GM19035 (cell line): Measurements from ENCODE around the gene IGF1R.
A peak's percentile ranks its signal among the peaks of the same experiment; 100 is the strongest.
"Not testable (repeated sequence)": the region's sequence is repeated elsewhere in the genome, so short reads cannot be mapped to it uniquely, and the experiment has no call there.

Experiments used
- ATAC-seq: cut with Tn5 transposase; IDR thresholded peaks from one replicate; pipeline ENCODE4 v1.9.1; 2021; ENCODE audit not compliant: unreplicated experiment

Gene IGF1R

DNA sequence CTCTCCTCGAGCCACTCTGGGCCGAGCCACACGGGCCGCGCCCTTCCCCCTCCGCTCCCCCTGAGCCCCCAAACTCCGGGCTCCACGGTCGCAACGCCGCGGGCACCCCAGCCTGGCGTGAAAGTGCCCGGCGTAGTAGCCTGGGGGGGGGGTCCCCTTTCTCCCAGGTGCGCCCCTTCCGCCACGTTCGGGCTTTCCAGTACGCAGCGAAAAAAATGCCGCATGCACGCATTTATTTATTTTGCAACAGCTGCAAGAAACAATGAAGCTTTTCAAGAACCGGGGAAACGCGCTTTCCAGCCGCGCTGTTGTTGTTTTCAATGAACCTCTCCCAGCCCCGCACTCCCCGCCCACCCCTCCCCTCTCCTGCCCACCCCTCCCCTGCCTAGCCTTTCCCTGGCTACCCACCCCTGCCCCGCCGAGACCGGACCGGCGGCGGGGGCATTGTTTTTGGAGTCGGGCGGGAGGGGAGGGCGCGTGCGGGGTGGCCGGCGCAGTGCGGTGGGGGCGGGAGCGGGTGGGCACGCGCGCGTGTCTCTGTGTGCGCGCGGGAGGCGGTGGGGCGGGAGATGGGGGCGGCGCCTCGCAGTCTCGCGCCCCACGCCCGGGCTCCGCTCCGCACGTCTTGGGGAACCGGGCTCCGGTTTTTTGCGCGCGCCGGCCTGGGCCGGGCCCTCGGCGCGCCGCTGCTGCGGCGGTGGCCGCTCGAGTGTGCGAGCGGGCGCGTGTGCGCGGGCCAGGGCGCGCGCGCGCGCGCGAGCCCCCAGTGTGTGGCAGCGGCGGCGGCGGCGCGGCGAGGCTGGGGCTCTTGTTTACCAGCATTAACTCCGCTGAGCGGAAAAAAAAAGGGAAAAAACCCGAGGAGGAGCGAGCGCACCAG is at the start of gene IGF1R:
Gene IGF1R, plus strand, starts transcription at position 766 of the 880 bp plus-strand sequence. CDS start 1,043 bp downstream, outside the sequence.
- peak; percentile 67 for ATAC-seq

DNA sequence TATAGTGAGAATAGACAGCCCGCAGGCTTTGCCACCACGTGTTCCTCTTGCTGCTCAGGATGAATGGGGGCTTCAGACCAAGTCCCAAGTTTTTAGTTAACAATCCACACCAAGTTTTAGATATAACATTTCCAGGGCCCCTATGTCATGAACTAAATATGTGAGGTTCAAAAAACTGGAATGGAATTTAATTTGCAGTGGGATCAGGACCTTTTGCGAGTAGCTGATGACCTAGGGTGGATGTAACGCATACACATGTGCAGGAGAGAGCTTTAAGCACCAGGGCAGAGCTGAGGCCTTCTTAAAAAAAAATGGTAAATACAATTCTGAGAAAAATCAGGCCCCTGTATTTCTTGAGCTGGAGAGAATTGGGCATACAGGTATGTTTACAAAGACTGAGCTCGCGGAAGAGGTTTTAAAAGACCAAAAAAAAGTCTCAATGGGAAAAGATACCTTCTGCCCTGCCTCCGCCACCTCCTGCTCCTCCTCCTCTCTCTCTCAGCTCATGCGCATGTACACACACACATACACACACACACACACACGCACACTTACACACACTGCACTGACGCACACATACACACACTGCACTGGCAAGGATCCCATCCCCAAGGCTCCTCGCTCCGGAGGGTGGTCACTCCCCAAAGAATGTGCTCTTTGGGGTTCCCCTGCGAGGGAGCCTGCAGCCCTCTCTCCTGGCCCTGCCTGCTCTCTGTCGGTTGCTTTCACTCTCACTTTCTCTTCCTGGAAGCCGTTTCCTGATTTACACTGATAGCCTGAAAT is 48.2 kb upstream of the IGF1R start:
- peak; percentile 71 for ATAC-seq

DNA sequence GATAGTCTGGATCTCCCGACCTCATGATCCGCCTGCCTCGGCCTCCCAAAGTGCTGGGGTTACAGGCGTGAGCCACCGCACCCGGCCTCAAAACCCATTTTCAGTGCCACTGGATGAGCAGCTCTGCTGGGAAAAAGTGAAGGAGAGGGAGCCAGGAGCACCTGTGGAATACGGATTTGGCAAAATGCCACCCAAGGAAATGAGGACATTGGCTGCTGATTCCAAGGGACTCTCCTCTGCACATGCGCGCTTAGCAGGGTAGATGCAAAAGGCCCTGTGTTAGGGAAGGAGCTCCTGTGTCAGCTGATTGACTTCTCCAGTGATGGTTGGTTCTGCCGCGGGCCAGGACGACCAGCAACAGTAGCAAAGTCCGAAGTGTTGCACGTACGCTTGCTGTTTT is 43.4 kb upstream of the IGF1R start:
- no peak for ATAC-seq

DNA sequence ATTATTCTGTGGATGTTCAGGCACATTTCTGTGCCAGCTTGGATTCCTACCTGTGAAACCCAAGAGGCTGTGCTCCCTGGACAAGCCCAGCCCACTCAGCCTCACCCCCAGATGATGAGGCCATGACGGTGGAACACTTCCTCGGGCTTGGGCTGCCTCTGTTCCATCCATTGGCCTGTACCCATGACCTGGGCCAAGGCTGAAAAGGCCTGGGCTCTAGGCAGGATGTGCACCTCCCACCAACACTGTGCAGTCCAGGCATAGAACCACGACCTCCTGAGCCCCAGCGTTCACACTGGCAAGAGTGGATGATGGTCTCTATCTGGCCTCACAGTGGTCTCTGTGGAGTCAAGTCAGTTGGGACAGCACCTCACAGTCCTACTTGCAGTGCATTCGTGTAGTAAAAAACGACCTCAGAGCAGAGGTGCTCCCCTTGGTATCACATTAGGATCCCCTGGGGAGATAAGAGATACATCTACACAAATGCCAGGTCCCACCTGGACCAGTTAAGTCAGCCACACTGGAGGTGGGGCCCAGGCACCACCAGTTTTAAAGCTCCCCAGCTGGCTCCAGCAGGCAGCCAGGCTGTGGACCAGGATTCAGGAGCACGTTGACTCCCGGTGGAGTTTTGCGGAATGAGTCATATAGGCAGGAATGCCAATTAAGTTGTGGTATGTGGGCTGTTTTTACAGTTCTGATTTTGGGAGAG is 39.0 kb upstream of the IGF1R start:
- ATAC-seq, result no peak

DNA sequence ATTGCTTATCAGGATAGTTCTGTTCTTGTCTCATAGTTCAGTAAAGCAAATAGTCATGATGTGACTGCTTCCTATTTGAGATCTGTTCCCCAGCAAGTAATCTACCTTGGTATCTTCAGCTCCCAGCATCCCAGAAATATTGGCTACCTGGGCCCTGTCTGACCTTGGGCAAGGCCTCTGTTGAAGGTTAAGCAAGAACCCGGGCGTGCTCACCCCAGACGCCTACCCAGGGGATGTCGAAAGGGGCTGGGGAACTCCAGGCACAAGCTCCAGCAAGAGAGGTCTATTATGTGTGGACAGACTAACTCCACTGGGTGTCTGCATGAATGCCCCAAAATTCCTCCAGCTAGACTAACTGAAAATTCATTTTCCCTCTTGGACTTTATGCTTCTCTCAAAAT is 37.3 kb upstream of the IGF1R start:
- ATAC-seq, result no peak

DNA sequence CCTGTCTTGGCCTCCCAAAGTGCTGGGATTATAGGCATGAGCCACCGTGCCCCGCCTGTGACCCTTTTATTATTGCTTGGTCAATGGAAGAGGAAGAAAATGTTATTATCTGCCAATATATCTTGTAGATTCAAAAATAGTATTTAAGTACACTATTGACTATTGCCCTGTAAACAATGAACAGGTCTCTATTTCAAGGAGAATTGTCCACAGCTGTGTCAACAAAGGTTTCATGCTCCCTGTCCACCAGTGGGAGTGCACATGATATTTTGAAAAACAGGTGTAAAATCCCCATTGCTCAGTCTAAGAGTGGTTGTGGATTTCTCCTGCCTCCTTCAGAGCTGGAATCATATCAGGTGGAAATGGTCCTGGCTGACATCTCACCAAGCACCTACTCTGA is 36.5 kb upstream of the IGF1R start:
- no peak for ATAC-seq

DNA sequence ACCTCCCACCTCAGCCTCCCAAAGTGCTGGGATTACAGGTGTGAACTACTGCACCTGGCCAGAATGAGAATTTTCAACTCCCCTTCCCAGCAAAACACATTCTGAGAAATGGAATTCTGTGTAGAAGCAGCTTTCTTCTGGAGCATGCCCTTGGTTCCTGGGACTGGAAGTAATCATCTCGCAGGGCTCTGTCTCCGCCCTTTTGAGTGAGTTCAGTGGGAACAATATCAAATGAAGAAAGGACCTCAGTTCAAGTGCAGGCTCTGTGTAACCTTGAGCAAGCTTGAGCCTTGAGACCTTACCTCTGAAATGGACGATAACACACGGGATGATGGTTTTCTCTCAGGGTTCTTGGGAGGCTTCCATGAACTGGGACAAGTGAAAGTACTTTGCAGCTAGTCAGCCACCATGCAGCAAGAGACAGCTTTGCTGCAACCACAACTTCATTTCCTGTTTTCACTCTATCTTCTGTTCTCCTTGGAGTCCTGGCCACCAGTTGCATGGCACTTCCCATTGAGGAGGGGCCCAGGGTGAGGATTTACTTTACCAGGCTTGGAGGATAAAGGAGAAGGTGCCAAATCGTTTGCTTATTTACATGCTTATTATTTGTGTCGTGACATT is 35.7 kb upstream of the IGF1R start:
- ATAC-seq, result no peak

DNA sequence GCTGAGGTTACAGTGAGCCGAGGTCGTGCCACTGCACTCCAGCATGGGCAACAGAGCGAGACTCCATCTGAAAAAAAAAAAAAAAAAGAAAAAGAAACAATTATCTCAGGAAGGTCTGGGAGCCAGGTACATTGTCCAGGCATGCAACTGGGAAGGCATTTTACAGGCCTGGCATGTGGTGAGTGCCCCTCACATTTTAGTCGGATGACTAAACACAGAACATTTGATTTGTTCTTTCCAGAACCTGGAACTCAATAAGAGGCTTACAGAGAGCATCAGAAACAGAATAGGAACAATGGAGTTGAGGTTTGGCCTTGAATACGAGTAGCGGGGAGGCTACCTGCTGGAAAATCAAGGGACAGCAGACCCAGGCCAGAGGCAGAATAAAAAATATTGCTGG is 33.7 kb upstream of the IGF1R start:
- ATAC-seq, result no peak

DNA sequence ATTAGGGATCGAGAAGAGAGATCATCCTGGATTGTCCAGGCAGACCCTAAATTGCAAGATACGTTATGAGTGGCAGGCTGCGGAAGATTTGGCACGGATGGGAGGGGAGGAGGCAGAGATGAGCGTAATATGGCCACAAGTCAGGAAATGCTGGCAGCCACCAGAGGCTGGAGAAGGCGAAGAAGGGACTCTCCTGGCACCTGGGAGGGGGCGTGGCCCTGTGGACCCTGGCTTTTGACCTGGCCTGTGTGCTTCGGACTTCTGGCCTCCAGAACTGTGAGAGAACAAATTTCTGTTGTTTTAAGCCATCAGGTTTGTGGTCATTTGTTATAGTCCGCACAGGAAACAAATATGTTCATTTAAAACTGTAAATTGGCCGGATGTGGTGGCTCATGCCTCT is 31.9 kb upstream of the IGF1R start:
- no peak for ATAC-seq

DNA sequence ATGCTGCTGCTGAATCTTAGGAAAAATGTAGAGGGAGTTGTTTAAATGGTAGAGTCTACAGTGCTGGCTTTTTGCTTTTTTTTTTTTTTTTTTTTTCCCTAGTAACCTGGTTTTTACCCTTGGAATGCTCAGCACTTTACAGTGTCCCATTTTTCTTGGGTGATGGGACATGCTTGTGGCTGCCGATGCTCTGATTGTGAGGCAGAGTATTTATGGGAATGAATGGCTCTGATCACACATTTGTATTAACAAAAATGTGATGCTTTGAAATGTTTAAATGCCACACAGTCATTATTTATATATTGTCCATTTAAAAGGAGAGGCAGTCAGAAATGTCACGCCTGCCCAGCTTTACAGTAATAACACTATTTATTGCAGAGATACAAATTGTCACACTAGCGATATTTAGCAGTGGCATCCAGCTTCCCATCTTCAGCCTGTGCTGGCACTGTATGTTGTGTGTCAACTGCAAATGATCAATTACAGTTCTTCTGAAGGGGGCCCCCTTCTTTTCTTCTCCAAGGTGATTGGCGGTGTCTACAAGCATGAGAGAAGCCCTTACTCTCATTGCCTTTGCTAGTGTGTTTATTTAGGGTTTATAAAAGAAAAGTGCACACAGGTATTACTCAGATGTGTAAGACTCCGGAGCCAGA is 30.9 kb upstream of the IGF1R start:
- no peak for ATAC-seq

DNA sequence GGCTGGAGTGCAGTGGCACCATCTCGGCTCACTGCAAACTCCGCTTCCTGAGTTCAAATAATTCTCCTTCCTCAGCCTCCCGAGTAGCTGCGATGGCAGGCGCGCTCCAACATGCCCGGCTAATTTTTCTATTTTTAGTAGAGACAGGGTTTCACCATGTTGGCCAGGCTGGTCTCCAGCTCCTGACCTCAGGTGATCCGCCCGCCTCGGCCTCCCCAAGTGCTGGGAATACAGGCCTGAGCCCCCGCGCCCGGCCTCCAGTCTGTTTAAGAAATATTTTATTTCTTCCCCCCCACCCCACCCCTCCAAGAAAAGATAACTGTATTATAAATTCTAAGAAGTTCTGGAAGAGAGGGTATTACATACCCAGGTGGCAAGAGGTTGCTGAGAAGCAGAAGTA is 29.8 kb upstream of the IGF1R start:
- ATAC-seq, result not testable (repeated sequence)

DNA sequence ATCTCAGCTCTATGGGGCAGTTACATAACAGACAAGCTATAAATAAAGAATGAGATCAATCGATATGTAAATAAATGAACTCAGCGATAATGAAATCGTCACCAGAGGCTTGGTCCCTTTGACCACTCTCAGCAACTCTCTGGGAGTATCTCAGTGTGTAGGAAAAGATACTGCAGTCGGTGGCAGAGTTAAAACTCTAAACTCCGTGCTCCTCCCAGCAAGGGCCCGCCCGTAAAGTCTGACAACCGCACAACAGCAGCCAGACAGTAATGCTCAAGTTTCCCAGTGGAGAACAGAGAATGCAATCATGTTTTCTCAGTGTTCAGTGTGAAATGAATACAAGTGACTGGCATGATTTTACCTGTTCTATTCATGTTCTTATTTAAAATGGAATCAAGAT is 28.3 kb upstream of the IGF1R start:
- no peak for ATAC-seq

DNA sequence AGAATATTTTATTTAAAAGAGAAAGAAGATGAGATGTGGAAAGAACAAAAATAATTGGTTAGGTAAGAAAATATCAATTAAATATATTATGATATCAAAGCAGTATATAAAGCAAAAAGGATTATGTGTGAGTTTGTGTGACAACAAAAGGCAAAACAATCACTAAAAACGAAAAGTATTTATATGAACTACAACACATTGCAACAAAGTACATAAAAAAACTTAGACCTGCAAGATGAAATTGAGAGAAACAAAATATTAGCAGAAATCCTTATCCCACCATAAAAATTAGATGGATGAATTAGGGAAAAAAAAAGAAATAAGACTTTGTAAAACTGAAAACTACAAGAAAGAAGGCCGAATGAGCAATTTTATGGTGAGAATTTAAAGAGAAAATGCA is 27.3 kb upstream of the IGF1R start:
- ATAC-seq, result no peak

DNA sequence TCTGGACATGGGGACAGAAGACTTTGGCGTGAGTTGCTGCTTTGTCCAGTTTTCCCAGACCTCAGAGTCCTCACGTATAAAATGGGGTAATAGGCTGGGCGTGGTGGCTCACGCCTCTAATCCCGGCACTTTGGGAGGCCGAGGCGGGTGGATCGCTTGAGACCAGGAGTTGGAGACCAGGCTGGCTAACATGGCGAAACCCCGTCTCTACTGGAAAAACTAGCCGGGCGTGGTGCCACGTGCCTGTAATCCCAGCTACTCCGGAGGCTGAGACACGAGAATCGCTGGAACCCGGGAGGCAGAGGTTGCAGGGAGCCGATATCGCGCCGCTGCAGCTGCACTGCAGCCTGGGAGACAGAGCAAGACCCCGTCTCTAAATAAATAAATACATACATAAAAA is 22.7 kb upstream of the IGF1R start:
- no peak for ATAC-seq

DNA sequence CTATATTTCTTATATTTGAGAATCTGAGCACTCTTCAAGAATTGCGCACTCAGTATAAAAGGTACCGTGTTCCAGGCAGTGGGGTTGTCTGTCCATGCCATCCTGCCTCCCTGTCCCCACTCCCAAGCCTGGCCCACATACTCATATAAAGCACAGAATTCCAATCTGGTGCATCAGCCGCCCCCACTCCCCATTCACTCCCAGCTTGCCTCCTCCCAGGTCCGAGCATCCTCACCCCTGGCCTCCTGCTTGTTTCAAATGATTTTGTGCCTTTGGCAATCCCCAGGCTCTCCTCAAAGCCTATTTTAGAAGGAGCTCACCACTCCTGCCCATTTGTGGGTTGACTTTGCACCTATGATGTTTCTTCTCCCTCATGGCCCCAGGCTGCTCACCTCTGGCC is 22.2 kb upstream of the IGF1R start:
- no peak for ATAC-seq

DNA sequence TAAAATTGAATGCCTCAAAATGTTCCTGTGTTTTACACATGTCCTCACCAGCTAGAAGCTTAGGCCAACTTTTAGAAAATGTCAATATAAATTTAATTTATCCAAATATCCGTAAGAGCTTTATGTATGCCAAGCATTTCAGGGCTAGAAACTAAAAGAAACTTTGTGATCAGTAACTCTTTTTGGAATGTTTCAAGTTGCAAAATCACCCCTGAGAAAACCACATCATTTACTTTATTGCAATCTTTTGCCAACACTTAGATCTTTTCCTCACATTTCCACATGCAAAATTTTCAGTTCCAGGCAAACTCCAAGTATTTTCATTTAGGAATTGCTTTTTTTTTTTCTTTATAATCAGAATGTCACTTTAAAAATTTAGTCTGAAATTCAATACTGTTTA is 20.1 kb upstream of the IGF1R start:
- no peak for ATAC-seq

DNA sequence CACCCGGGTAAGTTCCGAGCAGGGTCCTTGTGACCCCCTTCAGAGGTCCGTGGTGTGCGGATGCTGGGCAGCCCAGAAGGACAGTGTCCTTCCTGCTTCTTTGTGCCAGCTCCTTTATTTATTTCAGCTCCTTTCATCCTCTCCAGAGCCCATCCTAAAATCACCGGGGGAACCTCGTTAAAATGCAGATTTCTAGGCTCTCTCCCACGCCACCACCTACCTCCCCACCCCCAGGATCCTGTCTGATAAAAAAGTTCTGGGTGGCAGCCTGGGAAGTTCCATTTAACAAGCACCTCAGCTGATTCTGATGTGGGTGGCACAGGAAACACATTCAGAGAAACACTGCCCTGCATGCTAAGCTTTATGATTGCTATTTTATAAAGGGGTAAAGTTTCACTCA is 12.5 kb upstream of the IGF1R start:
- ATAC-seq, result no peak

DNA sequence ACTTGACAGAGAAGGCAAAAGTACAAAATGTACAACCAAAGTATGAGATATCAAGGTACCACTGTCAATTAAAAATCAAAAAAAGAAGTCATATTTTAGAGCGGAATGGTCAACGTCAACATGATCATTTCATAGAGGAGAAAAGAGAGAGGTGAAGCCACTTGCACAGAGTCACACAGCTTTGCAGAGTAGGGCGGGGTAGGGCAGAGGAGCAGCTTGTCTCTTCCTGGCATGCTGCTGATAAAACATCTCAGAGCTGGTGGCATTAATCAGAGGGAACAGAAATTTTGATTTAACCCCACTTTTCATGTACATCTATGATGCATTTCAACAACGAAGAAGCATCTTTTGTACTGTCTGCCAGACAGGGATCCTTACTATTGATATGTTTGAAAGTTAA is 5.2 kb upstream of the IGF1R start:
- no peak for ATAC-seq

DNA sequence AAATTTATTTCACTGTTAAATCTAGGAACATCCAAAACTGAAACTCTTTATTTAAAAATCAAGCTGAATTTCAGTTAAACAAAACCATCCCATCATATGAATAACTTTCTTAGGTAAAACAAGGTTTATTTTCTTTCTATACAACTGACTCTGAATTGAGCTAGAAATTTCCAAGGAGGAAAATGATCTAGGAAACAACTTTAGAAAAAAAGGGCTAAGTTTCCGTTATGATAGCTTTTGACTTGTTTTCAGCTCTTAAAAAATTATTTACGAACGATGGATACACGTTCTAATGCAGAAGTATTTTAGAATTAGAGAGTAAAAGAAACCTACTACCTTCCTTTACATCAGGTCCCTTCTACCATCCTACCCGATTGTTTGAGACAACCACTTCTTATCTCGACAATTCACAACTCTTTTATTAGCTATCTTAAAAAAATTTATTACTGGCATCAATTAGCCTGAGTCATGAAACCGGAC is 1.8 kb upstream of the IGF1R start:
- ATAC-seq, result no peak

DNA sequence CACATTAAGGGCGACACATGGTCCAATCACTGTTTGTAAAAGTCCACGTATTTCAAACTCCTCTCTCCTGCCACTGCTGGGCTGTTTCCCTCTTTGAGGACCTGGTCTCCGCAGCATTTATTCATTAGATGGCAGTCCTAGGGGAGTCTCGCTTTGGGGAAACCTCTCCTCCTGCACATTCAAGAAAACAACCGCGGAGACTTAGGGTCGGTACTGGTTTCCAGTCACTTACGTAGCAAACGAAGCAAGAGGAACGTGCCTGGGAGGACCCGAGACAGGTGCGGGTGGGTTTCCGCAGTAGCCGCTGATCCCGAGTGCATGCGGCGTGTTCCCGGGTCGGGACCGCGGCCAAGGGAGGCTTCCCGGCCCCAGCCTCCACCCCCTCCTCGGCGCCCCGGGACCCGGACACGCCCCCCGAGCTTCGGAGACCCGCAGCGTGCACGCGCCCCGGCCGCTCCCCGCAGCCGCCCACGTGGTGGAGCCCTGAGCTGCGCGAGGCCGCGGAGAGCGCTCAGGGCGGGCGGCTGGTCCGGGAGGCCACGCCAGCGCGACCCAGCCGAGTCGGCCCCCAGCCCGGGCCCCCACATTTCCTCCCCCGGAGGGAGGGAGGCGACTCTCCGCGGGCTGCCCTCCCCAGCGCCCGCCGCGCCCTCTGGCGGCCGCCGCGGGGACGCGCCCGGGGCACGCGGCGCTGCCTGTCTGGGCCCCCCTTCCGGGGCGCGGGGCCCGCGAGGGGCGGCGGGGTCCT is 1.1 kb upstream of the IGF1R start:
- ATAC-seq, result peak; percentile 51
